ENCODE measurements around the gene ITM2B.

Gene ITM2B

GRCh38 chr13:48246102-48246501, 13.1 kb downstream of the ITM2B start:
- no peaks in the 10 kb centered on the region for H3K9me3 ChIP-seq (ENCODE audit: low read length)
- peaks cover 19% of the 10 kb centered on the region for H3K4me1 ChIP-seq (ENCODE audit: insufficient read depth, low read length)
- H3K4me3 ChIP-seq (ENCODE audit: low read depth in 1 of 2, low read length in 2 of 2) = no peak overlapping the region
- H3K27ac ChIP-seq (ENCODE audit: low read depth, low read length) = no peak overlapping the region
- H3K27me3 ChIP-seq (ENCODE audit: control insufficient read depth in 1 of 2, insufficient read depth in 2 of 2, low read length in 2 of 2) = no peaks in the 10 kb centered on the region
- no peaks in the 10 kb centered on the region for H3K36me3 ChIP-seq (ENCODE audit: insufficient read depth, low read length)
- no peak overlapping the region for H3K9ac ChIP-seq (ENCODE audit: low read length)

- no peaks in the 10 kb centered on the region for H3K27me3 ChIP-seq (ENCODE audit: control insufficient read depth in 1 of 2, insufficient read depth in 2 of 2, low read length in 2 of 2)
- no peak overlapping the region for H3K4me3 ChIP-seq (ENCODE audit: low read depth in 1 of 2, low read length in 2 of 2)
- H3K27ac ChIP-seq (ENCODE audit: low read depth, low read length) = no peak overlapping the region
- peaks cover 5% of the 10 kb centered on the region for H3K36me3 ChIP-seq (ENCODE audit: insufficient read depth, low read length)
- no peaks in the 10 kb centered on the region for H3K9me3 ChIP-seq (ENCODE audit: low read length)
- H3K4me1 ChIP-seq (ENCODE audit: insufficient read depth, low read length) = peaks cover 24% of the 10 kb centered on the region
- H3K9ac ChIP-seq (ENCODE audit: low read length) = no peak overlapping the region
Observed at GRCh38 chr13:48249018-48249417, 16.0 kb downstream of the ITM2B start.

GRCh38 chr13:48251611-48252081, 18.6 kb downstream of the ITM2B start:
- Histone ChIP-seq H3K4me3 (ENCODE audit: low read depth in 1 of 2, low read length in 2 of 2) (no peak overlapping the region), H3K9ac (ENCODE audit: low read length) (no peak overlapping the region), H3K36me3 (ENCODE audit: insufficient read depth, low read length) (peaks cover 25% of the 10 kb centered on the region), H3K4me1 (ENCODE audit: insufficient read depth, low read length) (peaks cover 27% of the 10 kb centered on the region), H3K27me3 (ENCODE audit: control insufficient read depth in 1 of 2, insufficient read depth in 2 of 2, low read length in 2 of 2) (no peaks in the 10 kb centered on the region), H3K9me3 (ENCODE audit: low read length) (no peaks in the 10 kb centered on the region), H3K27ac (ENCODE audit: low read depth, low read length) (no peak overlapping the region)

GRCh38 chr13:48252176-48252575, 19.2 kb downstream of the ITM2B start:
- no peak overlapping the region for H3K27ac ChIP-seq (ENCODE audit: low read depth, low read length)
- no peaks in the 10 kb centered on the region for H3K9me3 ChIP-seq (ENCODE audit: low read length)
- peaks cover 30% of the 10 kb centered on the region for H3K36me3 ChIP-seq (ENCODE audit: insufficient read depth, low read length)
- H3K27me3 ChIP-seq (ENCODE audit: control insufficient read depth in 1 of 2, insufficient read depth in 2 of 2, low read length in 2 of 2) = no peaks in the 10 kb centered on the region
- H3K4me3 ChIP-seq (ENCODE audit: low read depth in 1 of 2, low read length in 2 of 2) = no peak overlapping the region
- H3K9ac ChIP-seq (ENCODE audit: low read length) = no peak overlapping the region
- peaks cover 27% of the 10 kb centered on the region for H3K4me1 ChIP-seq (ENCODE audit: insufficient read depth, low read length)

GRCh38 chr13:48253849-48254248, 20.8 kb downstream of the ITM2B start:
- H3K4me1 ChIP-seq (ENCODE audit: insufficient read depth, low read length) = peaks cover 23% of the 10 kb centered on the region
- H3K9me3 ChIP-seq (ENCODE audit: low read length) = no peaks in the 10 kb centered on the region
- H3K4me3 ChIP-seq (ENCODE audit: low read depth in 1 of 2, low read length in 2 of 2) = no peak overlapping the region
- no peaks in the 10 kb centered on the region for H3K27me3 ChIP-seq (ENCODE audit: control insufficient read depth in 1 of 2, insufficient read depth in 2 of 2, low read length in 2 of 2)
- peaks cover 44% of the 10 kb centered on the region for H3K36me3 ChIP-seq (ENCODE audit: insufficient read depth, low read length)
- no peak overlapping the region for H3K27ac ChIP-seq (ENCODE audit: low read depth, low read length)
- no peak overlapping the region for H3K9ac ChIP-seq (ENCODE audit: low read length)

- Histone ChIP-seq H3K27ac (ENCODE audit: low read depth, low read length) (no peak overlapping the region), H3K4me3 (ENCODE audit: low read depth in 1 of 2, low read length in 2 of 2) (no peak overlapping the region), H3K9me3 (ENCODE audit: low read length) (no peaks in the 10 kb centered on the region), H3K4me1 (ENCODE audit: insufficient read depth, low read length) (peaks cover 21% of the 10 kb centered on the region), H3K27me3 (ENCODE audit: control insufficient read depth in 1 of 2, insufficient read depth in 2 of 2, low read length in 2 of 2) (no peaks in the 10 kb centered on the region), H3K9ac (ENCODE audit: low read length) (no peak overlapping the region), H3K36me3 (ENCODE audit: insufficient read depth, low read length) (peaks cover 52% of the 10 kb centered on the region)
Observed at GRCh38 chr13:48255090-48255489, 22.1 kb downstream of the ITM2B start.

- peaks cover 18% of the 10 kb centered on the region for H3K4me1 ChIP-seq (ENCODE audit: insufficient read depth, low read length)
- no peak overlapping the region for H3K4me3 ChIP-seq (ENCODE audit: low read depth in 1 of 2, low read length in 2 of 2)
- H3K9ac ChIP-seq (ENCODE audit: low read length) = no peak overlapping the region
- H3K36me3 ChIP-seq (ENCODE audit: insufficient read depth, low read length) = peaks cover 52% of the 10 kb centered on the region
- no peaks in the 10 kb centered on the region for H3K27me3 ChIP-seq (ENCODE audit: control insufficient read depth in 1 of 2, insufficient read depth in 2 of 2, low read length in 2 of 2)
- no peak overlapping the region for H3K27ac ChIP-seq (ENCODE audit: low read depth, low read length)
- H3K9me3 ChIP-seq (ENCODE audit: low read length) = no peaks in the 10 kb centered on the region
Observed at GRCh38 chr13:48255954-48256353, 22.9 kb downstream of the ITM2B start.

GRCh38 chr13:48258002-48258401, 25.0 kb downstream of the ITM2B start:
- Histone ChIP-seq H3K36me3 (ENCODE audit: insufficient read depth, low read length) (peaks cover 58% of the 10 kb centered on the region), H3K4me1 (ENCODE audit: insufficient read depth, low read length) (peaks cover 14% of the 10 kb centered on the region), H3K27ac (ENCODE audit: low read depth, low read length) (no peak overlapping the region)

GRCh38 chr13:48258430-48258829, 25.4 kb downstream of the ITM2B start:
- Histone ChIP-seq H3K27ac (ENCODE audit: low read depth, low read length) (no peak overlapping the region), H3K36me3 (ENCODE audit: insufficient read depth, low read length) (peaks cover 62% of the 10 kb centered on the region), H3K4me1 (ENCODE audit: insufficient read depth, low read length) (peaks cover 13% of the 10 kb centered on the region), H3K9me3 (ENCODE audit: low read length) (no peaks in the 10 kb centered on the region), H3K9ac (ENCODE audit: low read length) (no peak overlapping the region), H3K4me3 (ENCODE audit: low read depth in 1 of 2, low read length in 2 of 2) (no peak overlapping the region), H3K27me3 (ENCODE audit: control insufficient read depth in 1 of 2, insufficient read depth in 2 of 2, low read length in 2 of 2) (no peaks in the 10 kb centered on the region)

More at GRCh38 chr13:48258002-48258401, 25.0 kb downstream of the ITM2B start:
- H3K9me3 ChIP-seq (ENCODE audit: low read length) = no peaks in the 10 kb centered on the region
- no peaks in the 10 kb centered on the region for H3K27me3 ChIP-seq (ENCODE audit: control insufficient read depth in 1 of 2, insufficient read depth in 2 of 2, low read length in 2 of 2)
- H3K9ac ChIP-seq (ENCODE audit: low read length) = no peak overlapping the region
- no peak overlapping the region for H3K4me3 ChIP-seq (ENCODE audit: low read depth in 1 of 2, low read length in 2 of 2)

GRCh38 chr13:48260970-48261369, 28.0 kb downstream of the ITM2B start:
- Histone ChIP-seq H3K9me3 (ENCODE audit: low read length) (no peaks in the 10 kb centered on the region), H3K36me3 (ENCODE audit: insufficient read depth, low read length) (peaks cover 52% of the 10 kb centered on the region), H3K9ac (ENCODE audit: low read length) (no peak overlapping the region), H3K4me3 (ENCODE audit: low read depth in 1 of 2, low read length in 2 of 2) (no peak overlapping the region), H3K27ac (ENCODE audit: low read depth, low read length) (no peak overlapping the region), H3K4me1 (ENCODE audit: insufficient read depth, low read length) (peaks cover 3% of the 10 kb centered on the region), H3K27me3 (ENCODE audit: control insufficient read depth in 1 of 2, insufficient read depth in 2 of 2, low read length in 2 of 2) (no peaks in the 10 kb centered on the region)

GRCh38 chr13:48263196-48263595, 30.2 kb downstream of the ITM2B start:
- no peaks in the 10 kb centered on the region for H3K4me1 ChIP-seq (ENCODE audit: insufficient read depth, low read length)
- H3K27ac ChIP-seq (ENCODE audit: low read depth, low read length) = no peak overlapping the region
- peaks cover 33% of the 10 kb centered on the region for H3K36me3 ChIP-seq (ENCODE audit: insufficient read depth, low read length)
- H3K4me3 ChIP-seq (ENCODE audit: low read depth in 1 of 2, low read length in 2 of 2) = no peak overlapping the region
- H3K27me3 ChIP-seq (ENCODE audit: control insufficient read depth in 1 of 2, insufficient read depth in 2 of 2, low read length in 2 of 2) = no peaks in the 10 kb centered on the region
- H3K9me3 ChIP-seq (ENCODE audit: low read length) = no peaks in the 10 kb centered on the region
- no peak overlapping the region for H3K9ac ChIP-seq (ENCODE audit: low read length)

GRCh38 chr13:48264058-48264457, 31.1 kb downstream of the ITM2B start:
- H3K27me3 ChIP-seq (ENCODE audit: control insufficient read depth in 1 of 2, insufficient read depth in 2 of 2, low read length in 2 of 2) = no peaks in the 10 kb centered on the region
- no peaks in the 10 kb centered on the region for H3K9me3 ChIP-seq (ENCODE audit: low read length)
- peaks cover 28% of the 10 kb centered on the region for H3K36me3 ChIP-seq (ENCODE audit: insufficient read depth, low read length)
- no peaks in the 10 kb centered on the region for H3K4me1 ChIP-seq (ENCODE audit: insufficient read depth, low read length)
- H3K27ac ChIP-seq (ENCODE audit: low read depth, low read length) = no peak overlapping the region
- H3K9ac ChIP-seq (ENCODE audit: low read length) = no peak overlapping the region
- no peak overlapping the region for H3K4me3 ChIP-seq (ENCODE audit: low read depth in 1 of 2, low read length in 2 of 2)
